ENCODE data around the gene PCDH15. TPM values are rescaled to one million over a fixed set of nuclear protein-coding genes. Genes with fewer than 3 reads are reported as not detected.

PCDH15 gene
- total RNA-seq, 1 donor from 2014 or later, result 0.25 TPM

DNA sequence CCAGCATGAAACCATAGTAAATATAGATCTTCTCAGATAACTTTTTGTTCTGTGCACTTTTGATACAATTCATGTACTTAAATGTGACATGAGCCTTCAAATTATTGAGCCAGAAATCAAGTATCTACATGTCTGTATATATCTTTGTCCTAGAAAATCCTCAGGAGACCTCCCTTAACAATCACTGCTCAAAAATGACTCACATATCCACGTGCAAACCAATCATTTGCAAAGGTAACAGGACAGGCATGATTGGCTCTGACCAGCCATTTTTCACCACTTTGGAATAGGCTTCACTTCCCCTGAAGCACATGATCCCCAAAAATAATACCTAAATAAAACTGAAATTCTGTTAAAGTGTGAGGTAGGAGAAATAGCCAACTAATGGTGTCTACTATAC, 902.5 kb downstream of the PCDH15 start:
- Histone ChIP-seq H3K36me3 (no peaks in the 10 kb centered on the region), H3K27ac (no peak overlapping the region), H3K4me1 (peaks cover 5% of the 10 kb centered on the region), H3K27me3 (no peaks in the 10 kb centered on the region), H3K4me3 (no peak overlapping the region), H3K9me3 (no peaks in the 10 kb centered on the region)
- no peak for DNase-seq (ENCODE audit: extremely low spot score in 2 of 2)
- intact Hi-C loops (cut with DNase I), result no loop called here
- TF ChIP-seq, protein P1, sequence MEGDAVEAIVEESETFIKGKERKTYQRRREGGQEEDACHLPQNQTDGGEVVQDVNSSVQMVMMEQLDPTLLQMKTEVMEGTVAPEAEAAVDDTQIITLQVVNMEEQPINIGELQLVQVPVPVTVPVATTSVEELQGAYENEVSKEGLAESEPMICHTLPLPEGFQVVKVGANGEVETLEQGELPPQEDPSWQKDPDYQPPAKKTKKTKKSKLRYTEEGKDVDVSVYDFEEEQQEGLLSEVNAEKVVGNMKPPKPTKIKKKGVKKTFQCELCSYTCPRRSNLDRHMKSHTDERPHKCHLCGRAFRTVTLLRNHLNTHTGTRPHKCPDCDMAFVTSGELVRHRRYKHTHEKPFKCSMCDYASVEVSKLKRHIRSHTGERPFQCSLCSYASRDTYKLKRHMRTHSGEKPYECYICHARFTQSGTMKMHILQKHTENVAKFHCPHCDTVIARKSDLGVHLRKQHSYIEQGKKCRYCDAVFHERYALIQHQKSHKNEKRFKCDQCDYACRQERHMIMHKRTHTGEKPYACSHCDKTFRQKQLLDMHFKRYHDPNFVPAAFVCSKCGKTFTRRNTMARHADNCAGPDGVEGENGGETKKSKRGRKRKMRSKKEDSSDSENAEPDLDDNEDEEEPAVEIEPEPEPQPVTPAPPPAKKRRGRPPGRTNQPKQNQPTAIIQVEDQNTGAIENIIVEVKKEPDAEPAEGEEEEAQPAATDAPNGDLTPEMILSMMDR (IDR thresholded peaks at IDR 0.05), result no peak
- TF ChIP-seq POLR2A (IDR thresholded peaks at IDR 0.05), result no peak
- no peak for TF ChIP-seq POLR2AphosphoS5 (IDR thresholded peaks at IDR 0.05; ENCODE audit: insufficient read depth in 1 of 2, low read depth in 1 of 2)

DNA sequence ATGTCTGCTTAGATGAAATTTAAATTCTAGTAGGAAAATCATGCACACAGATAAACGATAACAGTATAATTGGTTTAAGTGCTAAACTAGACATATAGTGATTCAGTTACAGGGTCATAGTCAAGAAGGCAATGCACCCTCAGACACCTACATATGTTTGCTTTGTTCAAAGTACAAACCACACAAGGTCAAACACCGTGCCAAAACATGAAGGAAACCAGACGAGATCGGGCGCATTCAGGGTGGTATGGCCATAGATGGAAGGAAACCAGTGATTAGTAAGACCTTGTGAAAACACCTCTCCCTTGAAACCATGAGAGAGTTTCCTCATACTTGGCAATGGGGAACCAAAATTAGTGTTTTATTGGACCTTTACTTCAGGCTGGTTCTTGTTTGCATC, 906.9 kb downstream of the PCDH15 start:
- H3K27ac ChIP-seq, result no peak overlapping the region
- H3K4me3 ChIP-seq, result no peak overlapping the region
- no peaks in the 10 kb centered on the region for H3K4me1 ChIP-seq
- intact Hi-C loops (cut with DNase I), result no loop called here
- no peaks in the 10 kb centered on the region for H3K27me3 ChIP-seq
- no peak for DNase-seq (ENCODE audit: extremely low spot score in 2 of 2)
- no peaks in the 10 kb centered on the region for H3K36me3 ChIP-seq
- H3K9me3 ChIP-seq, result no peaks in the 10 kb centered on the region
- TF ChIP-seq POLR2A (IDR thresholded peaks at IDR 0.05), result no peak
- TF ChIP-seq, protein P1 (IDR thresholded peaks at IDR 0.05), result no peak
- TF ChIP-seq POLR2AphosphoS5 (IDR thresholded peaks at IDR 0.05; ENCODE audit: insufficient read depth in 1 of 2, low read depth in 1 of 2), result peak in 1 of 2 donors; percentile 15

DNA sequence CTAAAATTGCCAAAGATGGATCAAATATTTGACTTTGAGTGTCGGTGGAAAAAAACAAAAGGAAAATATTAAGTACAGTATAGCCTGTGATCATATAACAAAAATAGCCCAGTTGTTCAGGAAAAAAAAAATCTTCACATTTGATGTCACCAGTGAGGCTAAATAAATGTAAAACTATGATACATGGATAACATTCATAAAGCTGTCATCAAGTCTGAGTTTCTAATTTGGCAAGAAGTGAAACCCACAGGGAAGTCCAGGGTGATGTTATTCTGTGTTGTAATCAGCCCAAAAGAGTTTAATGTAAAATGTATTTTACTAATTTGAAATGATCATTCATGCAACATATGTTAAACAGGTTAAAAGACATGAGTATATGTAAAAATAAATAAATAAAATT, 908.0 kb downstream of the PCDH15 start:
- TF ChIP-seq, protein P1 (IDR thresholded peaks at IDR 0.05), result no peak
- Histone ChIP-seq H3K4me3 (no peak overlapping the region), H3K27ac (no peak overlapping the region), H3K27me3 (no peaks in the 10 kb centered on the region), H3K36me3 (no peaks in the 10 kb centered on the region), H3K9me3 (no peaks in the 10 kb centered on the region), H3K4me1 (no peaks in the 10 kb centered on the region)
- intact Hi-C loops (cut with DNase I), result no loop called here
- DNase-seq (ENCODE audit: extremely low spot score in 2 of 2), result no peak

DNA sequence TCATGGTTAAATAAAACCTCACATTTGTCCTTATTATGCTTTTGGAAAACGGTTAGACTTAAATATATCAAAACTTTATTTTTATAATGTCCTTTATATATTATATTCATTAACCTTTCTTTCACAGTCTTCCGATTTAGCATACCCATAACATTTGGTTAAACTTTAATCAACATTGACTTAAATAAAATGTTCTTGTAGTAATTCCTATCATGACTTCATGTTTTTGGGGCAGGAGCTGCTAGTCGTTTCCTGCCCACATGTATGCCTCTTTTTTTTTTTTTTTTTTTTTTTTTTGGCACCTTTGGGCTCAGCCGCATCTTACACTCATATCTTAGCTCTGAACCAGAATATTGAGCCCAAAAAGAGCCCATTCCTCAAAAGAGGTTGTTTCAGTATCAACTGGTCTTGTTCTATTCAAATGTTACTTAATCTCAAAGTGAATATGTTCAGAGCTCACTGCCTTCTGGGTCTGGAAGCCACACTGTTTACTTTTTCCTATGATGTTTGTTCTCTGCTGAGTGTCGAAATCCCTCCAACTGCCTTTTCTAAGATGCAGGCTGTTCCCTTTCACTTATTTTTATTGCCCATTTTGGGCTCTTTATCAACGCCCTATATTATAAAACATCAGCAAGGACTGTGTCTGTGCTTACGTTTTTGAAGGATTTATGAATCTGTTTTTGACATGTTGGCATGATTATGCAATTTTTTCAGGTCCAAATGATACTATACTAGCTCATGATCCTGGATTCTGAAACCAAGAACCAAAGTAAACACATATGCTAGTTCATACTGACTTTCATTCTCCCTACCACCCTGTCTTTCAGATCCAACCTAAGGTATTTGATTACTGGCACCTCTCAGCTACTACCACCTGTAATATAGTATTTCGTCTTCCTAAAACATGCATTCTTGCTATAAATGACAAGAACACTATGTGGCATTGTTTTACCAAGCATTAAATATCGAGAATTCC, 914.4 kb downstream of the PCDH15 start:
- intact Hi-C loops (cut with DNase I), result no loop called here
- no peak overlapping the region for H3K4me3 ChIP-seq
- H3K36me3 ChIP-seq, result no peaks in the 10 kb centered on the region
- no peak for DNase-seq (ENCODE audit: extremely low spot score in 2 of 2)
- H3K9me3 ChIP-seq, result no peaks in the 10 kb centered on the region
- H3K27me3 ChIP-seq, result no peaks in the 10 kb centered on the region
- H3K4me1 ChIP-seq, result no peaks in the 10 kb centered on the region
- H3K27ac ChIP-seq, result no peak overlapping the region
- TF ChIP-seq POLR2AphosphoS5 (IDR thresholded peaks at IDR 0.05; ENCODE audit: insufficient read depth in 1 of 2, low read depth in 1 of 2) (peak in 1 of 2 donors; percentile 73), POLR2A (IDR thresholded peaks at IDR 0.05) (no peak)
- TF ChIP-seq, protein P1 (IDR thresholded peaks at IDR 0.05), result no peak

DNA sequence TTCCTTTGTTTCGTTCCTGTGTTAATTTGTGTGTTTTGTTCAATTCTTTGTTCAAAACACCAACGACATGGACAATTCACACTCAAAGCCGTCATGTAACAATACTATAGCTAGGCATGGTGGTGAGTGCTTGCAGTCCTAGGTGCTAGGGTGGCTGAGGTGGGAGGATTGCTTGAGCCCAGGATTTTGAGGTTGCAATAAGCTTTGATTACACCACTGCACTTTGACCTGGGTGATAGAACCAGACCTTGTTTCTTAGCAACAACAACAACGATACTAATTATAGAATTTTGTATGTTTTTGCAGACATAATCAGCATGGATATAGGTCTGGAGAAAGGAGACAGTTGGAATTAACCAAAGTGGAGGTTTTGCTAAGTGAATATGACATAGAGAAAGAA, 936.2 kb downstream of the PCDH15 start:
- no peak overlapping the region for H3K4me3 ChIP-seq
- DNase-seq (ENCODE audit: extremely low spot score in 2 of 2), result no peak
- TF ChIP-seq, protein P1 (IDR thresholded peaks at IDR 0.05), result no peak
- TF ChIP-seq POLR2A (IDR thresholded peaks at IDR 0.05) (no peak), POLR2AphosphoS5 (IDR thresholded peaks at IDR 0.05; ENCODE audit: insufficient read depth in 1 of 2, low read depth in 1 of 2) (no peak)
- H3K9me3 ChIP-seq, result no peaks in the 10 kb centered on the region
- no peak overlapping the region for H3K27ac ChIP-seq
- H3K36me3 ChIP-seq, result no peaks in the 10 kb centered on the region
- intact Hi-C loops (cut with DNase I), result no loop called here
- H3K27me3 ChIP-seq, result no peaks in the 10 kb centered on the region
- H3K4me1 ChIP-seq, result no peaks in the 10 kb centered on the region
